HCT116 (cell line): ENCODE results near the gene OMP. TPM values are rescaled to one million over a fixed set of nuclear protein-coding genes. Genes with fewer than 3 reads are reported as not detected.

Experiments
- ATAC-seq: fragments of 200-7000 bp; cut with Tn5 transposase; 2 replicates; pipeline ENCODE4 v1.9.1; 2020; ENCODE audit warnings: mild to moderate bottlenecking, moderate library complexity
- BruUV-seq: library from RNA; stranded (reverse); fragments of 400-500 nt; replicated peaks from 2 replicates; lab custom pipeline; 2021; lab: Mats Ljungman, UMichigan
- CTCF ChIA-PET: fragments of 300-600 bp; sonication (Branson Sonifier 250); formaldehyde crosslinking; loops from one replicate; lab custom pipeline; 2021; ENCODE audit warnings: antibody characterized with exemption; lab: Charles Lee
- POLR2A ChIA-PET: fragments of 300-600, 350-600 bp; sonication (Branson Sonifier 250); formaldehyde crosslinking; loops from one replicate; lab custom pipeline; 2021; ENCODE audit warnings: antibody characterized with exemption; lab: Charles Lee
- RAD21 ChIA-PET, 2 experiments: fragments of 300-600 bp; sonication (Branson Sonifier 250); formaldehyde crosslinking; loops; one replicate each; lab custom pipeline; 2023; ENCODE audit warnings: low total read pairs in 2 of 2; ENCODE audit not compliant: uncharacterized antibody in 2 of 2, unreplicated experiment in 2 of 2, low non-redundant PET in 1 of 2; lab: Charles Lee
- DNase-seq: peaks from one replicate; pipeline ENCODE4 v3.0.0-alpha.2; 2010; ENCODE audit warnings: low read depth, low spot score
- H2AFZ ChIP-seq: fragments of 200-600 bp; shearing (Covaris generic), sonication (generic); 2 replicates; pipeline ENCODE4 v1.6.1; 2017; ENCODE audit warnings: low read depth, mixed run types, mixed read lengths, antibody characterized with exemption, low read length; ENCODE audit not compliant: poor library complexity, severe bottlenecking
- H3K27ac ChIP-seq: 2 replicates; pipeline ENCODE4 v1.5.1; 2012; ENCODE audit warnings: low read depth, low read length
- H3K27me3 ChIP-seq: fragments of 200-600 bp; sonication (generic); 2 replicates; pipeline ENCODE4 v1.6.1; 2016; ENCODE audit warnings: mixed run types, low read length, mixed read lengths; ENCODE audit not compliant: insufficient read depth
- H3K36me3 ChIP-seq, 2 experiments: fragments of 200-500 bp in 1 of 2; fragments of 200-600 bp in 1 of 2; sonication (Bioruptor generic) in 1 of 2; sonication (generic) in 1 of 2; 2 replicates each; pipeline versions ENCODE4 v1.5.1 to v1.6.1; 2014 to 2016; ENCODE audit warnings: low read length in 2 of 2, inconsistent platforms in 1 of 2, mixed read lengths in 1 of 2, mixed run types in 1 of 2; ENCODE audit not compliant: insufficient read depth in 2 of 2, control insufficient read depth in 1 of 2
- H3K4me1 ChIP-seq, 2 experiments: fragments of 200-600 bp in 1 of 2; sonication (generic) in 1 of 2; 2 replicates each; pipeline versions ENCODE4 v1.5.1 to v1.6.1; 2012 to 2017; ENCODE audit warnings: low read length in 2 of 2, inconsistent platforms in 1 of 2, mild to moderate bottlenecking in 1 of 2, mixed read lengths in 1 of 2, mixed run types in 1 of 2, moderate library complexity in 1 of 2; ENCODE audit not compliant: insufficient read depth in 2 of 2, control insufficient read depth in 1 of 2
- H3K4me2 ChIP-seq: fragments of 200-600 bp; sonication (generic); 2 replicates; pipeline ENCODE4 v1.6.1; 2017; ENCODE audit warnings: mixed run types, low read length, mixed read lengths
- H3K4me3 ChIP-seq, 2 experiments: fragments of 200-600 bp in 1 of 2; sonication (generic) in 1 of 2; replicated peaks in 1 of 2; 2 replicates each; pipeline ENCODE4 v1.5.1; 2011 to 2016; ENCODE audit warnings: low read length in 2 of 2, control low read depth in 1 of 2, low read depth in 1 of 2, mild to moderate bottlenecking in 1 of 2, mixed read lengths in 1 of 2, mixed run types in 1 of 2
- H3K79me2 ChIP-seq: fragments of 200-600 bp; sonication (generic); 2 replicates; pipeline ENCODE4 v1.6.1; 2017; ENCODE audit warnings: mild to moderate bottlenecking, mixed run types, low read length, moderate library complexity, mixed read lengths; ENCODE audit not compliant: insufficient read depth
- H3K9ac ChIP-seq: fragments of 200-600 bp; sonication (generic); 2 replicates; pipeline ENCODE4 v1.6.1; 2016; ENCODE audit warnings: low read length, mixed read lengths
- H3K9me2 ChIP-seq: fragments of 200-600 bp; sonication (generic), shearing (Covaris generic); 2 replicates; pipeline ENCODE4 v1.6.1; 2017; ENCODE audit warnings: mixed run types, mild to moderate bottlenecking, moderate library complexity; ENCODE audit not compliant: insufficient read depth
- H3K9me3 ChIP-seq, 2 experiments: fragments of 200-500 bp in 1 of 2; fragments of 200-600 bp in 1 of 2; sonication (Bioruptor generic) in 1 of 2; sonication (generic) in 1 of 2; 2 replicates each; pipeline ENCODE4 v1.6.1; 2014 to 2017; ENCODE audit warnings: low read length in 2 of 2, mixed read lengths in 2 of 2, inconsistent platforms in 1 of 2, low read depth in 1 of 2, mild to moderate bottlenecking in 1 of 2, mixed run types in 1 of 2, moderate library complexity in 1 of 2; ENCODE audit not compliant: control insufficient read depth in 1 of 2, insufficient read depth in 1 of 2
- H4K20me1 ChIP-seq: fragments of 200-600 bp; sonication (generic), shearing (Covaris generic); 2 replicates; pipeline ENCODE4 v1.6.1; 2017; ENCODE audit warnings: mixed run types, mild to moderate bottlenecking, moderate library complexity; ENCODE audit not compliant: insufficient read depth
- CBX3 ChIP-seq: IDR thresholded peaks from 2 replicates; pipeline ENCODE4 v1.6.1; 2012; ENCODE audit warnings: low read depth
- CTCF ChIP-seq, 3 experiments: fragments of 200-600 bp in 1 of 3; sonication (generic) in 1 of 3; IDR thresholded peaks in 2 of 3; conservative IDR thresholded peaks in 1 of 3; 2 replicates each; pipeline ENCODE4 v1.5.1; 2012 to 2017; ENCODE audit warnings: low read depth in 2 of 3, low read length in 2 of 3, antibody characterized with exemption in 1 of 3, borderline replicate concordance in 1 of 3, control low read depth in 1 of 3, mild to moderate bottlenecking in 1 of 3, mixed read lengths in 1 of 3, mixed run types in 1 of 3, moderate library complexity in 1 of 3; ENCODE audit not compliant: insufficient read depth in 1 of 3
- FOSL1 ChIP-seq: IDR thresholded peaks from 2 replicates; pipeline ENCODE4 v1.6.1; 2012; ENCODE audit warnings: low read depth
- POLR2A ChIP-seq: IDR thresholded peaks from 2 replicates; pipeline ENCODE4 v1.7.0; 2011; ENCODE audit warnings: borderline replicate concordance; ENCODE audit not compliant: insufficient read depth, insufficient read length; ENCODE audit errors: extremely low read depth
- POLR2AphosphoS5 ChIP-seq: IDR thresholded peaks from 2 replicates; pipeline ENCODE4 v1.6.1; 2011; ENCODE audit warnings: mild to moderate bottlenecking, low read depth, low read length, moderate library complexity
- REST ChIP-seq: IDR thresholded peaks from 2 replicates; pipeline ENCODE4 v1.6.1; 2012; ENCODE audit warnings: low read depth
- TCF7L2 ChIP-seq: IDR thresholded peaks from 2 replicates; pipeline ENCODE4 v1.7.0; 2011; ENCODE audit warnings: borderline replicate concordance, inconsistent platforms; ENCODE audit not compliant: insufficient read depth, insufficient read length; ENCODE audit errors: extremely low read depth
- YY1 ChIP-seq: IDR thresholded peaks from 2 replicates; pipeline ENCODE4 v1.6.1; 2011; ENCODE audit warnings: low read length, low read depth, moderate library complexity, mild to moderate bottlenecking; ENCODE audit not compliant: insufficient replicate concordance; ENCODE audit errors: extremely low read depth
- ZFX ChIP-seq: fragments of 450-650 bp; IDR thresholded peaks from 2 replicates; pipeline ENCODE4 v1.6.1; 2017
- intact Hi-C: fragments of 100-400 bp; cut with micrococcal nuclease; formaldehyde crosslinking; loops from 2 replicates; pipeline ENCODE4 v1.10.0; 2022
- total RNA-seq: library from RNA; stranded (reverse); gene quantifications from one replicate; pipeline ENCODE4 v1.2.1, GENCODE V29; 2021; ENCODE audit not compliant: unreplicated experiment
- TF ChIP-seq, protein P1 (sequence below): IDR thresholded peaks from 2 replicates; pipeline ENCODE4 v1.6.1; 2012

The OMP gene
- total RNA-seq, 1 experiment from 2014 or later = not detected

DNA sequence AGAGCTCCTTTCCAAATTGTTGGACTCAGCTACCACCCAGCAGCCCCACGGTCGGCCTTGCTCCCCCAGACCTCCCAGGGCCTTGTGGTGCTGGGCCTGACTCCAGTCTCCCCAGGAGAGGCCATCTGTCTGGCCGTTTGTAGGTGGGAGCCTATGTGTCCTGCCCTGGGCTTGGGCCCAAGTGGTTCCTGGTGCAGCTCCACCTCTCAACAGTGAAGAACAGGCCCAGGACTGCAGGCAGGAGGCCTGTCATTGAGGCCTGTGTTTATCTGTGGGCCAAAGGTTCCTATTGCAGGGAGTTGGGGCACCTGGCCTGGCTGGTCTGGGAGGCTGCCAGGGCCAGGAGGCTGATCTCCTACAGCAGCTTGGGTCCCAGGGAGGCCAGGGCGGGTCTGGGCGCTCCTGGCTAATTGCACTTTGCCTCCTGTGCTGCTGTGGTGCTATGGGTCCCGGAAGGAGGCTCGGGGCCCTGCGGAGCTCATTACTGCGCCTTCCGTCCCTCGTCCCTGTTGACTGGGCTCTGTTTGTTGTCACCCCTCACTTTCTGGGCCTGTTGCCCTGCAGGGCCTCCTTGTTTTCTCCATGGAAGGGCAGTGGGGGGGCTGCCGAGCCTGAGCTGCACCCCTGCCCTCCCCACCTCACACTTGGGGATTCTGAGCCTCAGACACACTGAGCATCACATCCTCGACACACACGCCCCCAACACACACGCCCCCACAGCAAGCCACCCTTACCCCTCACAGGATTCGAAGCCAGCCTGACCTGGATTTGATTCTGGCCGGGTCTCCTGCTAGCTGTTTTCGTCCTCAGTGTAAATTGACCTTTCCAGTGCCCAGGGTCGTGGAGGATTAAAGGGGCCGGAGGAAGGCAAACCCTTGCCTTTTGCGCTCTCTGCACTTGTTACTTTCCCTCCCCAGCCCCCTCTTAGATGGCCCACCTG, 6.8 kb upstream of the OMP start:
- ChIA-PET POLR2A (no interaction called here), RAD21 (no interaction called here)
- Histone ChIP-seq H3K27ac (no peak overlapping the region), H3K9ac (no peak overlapping the region), H3K4me1 (peaks cover 0 to 6% of the 10 kb centered on the region in 2 experiments; a peak in 1 of 4 replicates), H2AFZ (no peak overlapping the region), H3K4me3 (no peak overlapping the region)
- intact Hi-C loops = no loop called here
- no peak for TF ChIP-seq FOSL1
- TF ChIP-seq POLR2AphosphoS5 = no peak
- no peak for TF ChIP-seq TCF7L2
- no peak for TF ChIP-seq POLR2A
- no peak for TF ChIP-seq CBX3
- TF ChIP-seq, all 23 proteins: peak for 0
- CTCF ChIA-PET = interaction anchor here (0.7 to 1.4 kb wide), 2 partner anchors 9 to 48 kb away, joined by 3 to 5 read pairs; no protein-coding TSS in a partner anchor
- no peaks in the 10 kb centered on the region for H3K79me2 ChIP-seq
- H3K9me3 ChIP-seq = no peaks in the 10 kb centered on the region
- ATAC-seq (no peak), DNase-seq (no peak)
- no TSS peak for BruUV-seq
- no peaks in the 10 kb centered on the region for H4K20me1 ChIP-seq
- no peaks in the 10 kb centered on the region for H3K27me3 ChIP-seq
- H3K4me2 ChIP-seq = no peak overlapping the region
- no peaks in the 10 kb centered on the region for H3K9me2 ChIP-seq
- H3K36me3 ChIP-seq = no peaks in the 10 kb centered on the region

DNA sequence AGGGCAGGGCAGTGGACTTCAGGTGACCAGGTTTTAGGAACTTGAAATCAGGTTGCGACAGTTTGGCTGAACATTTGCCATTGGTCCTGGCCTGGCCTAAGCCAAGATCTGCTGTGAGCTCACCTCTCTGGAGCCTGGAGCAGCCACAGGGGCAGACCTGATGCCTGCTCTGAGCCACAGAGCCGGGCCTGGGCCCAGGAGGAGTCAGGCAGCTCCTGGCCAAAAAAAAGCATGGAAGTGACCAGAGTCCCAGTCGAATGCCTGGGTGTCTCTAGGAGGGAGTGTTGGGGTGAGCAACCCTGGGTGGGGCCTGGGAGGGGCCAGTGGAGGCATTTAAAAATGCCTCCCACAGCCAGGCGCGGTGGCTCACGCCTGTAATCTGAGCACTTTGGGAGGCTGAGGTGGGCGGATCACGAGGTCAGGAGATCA, 6.0 kb upstream of the OMP start:
- ChIA-PET RAD21 (no interaction called here), POLR2A (interaction anchor here (0.7 kb wide), 1 partner anchor 227 kb away, joined by 3 read pairs; no protein-coding TSS in a partner anchor), CTCF (interaction anchor here (1.4 kb wide), 1 partner anchor 49 kb away, joined by 5 read pairs; no protein-coding TSS in a partner anchor)
- Histone ChIP-seq H3K9me2 (no peaks in the 10 kb centered on the region), H3K4me2 (no peak overlapping the region), H3K9ac (no peak overlapping the region), H3K27ac (no peak overlapping the region), H2AFZ (no peak overlapping the region), H3K36me3 (no peaks in the 10 kb centered on the region), H3K9me3 (no peaks in the 10 kb centered on the region), H3K4me3 (no peak overlapping the region), H4K20me1 (no peaks in the 10 kb centered on the region), H3K79me2 (no peaks in the 10 kb centered on the region), H3K4me1 (no peaks in the 10 kb centered on the region), H3K27me3 (no peaks in the 10 kb centered on the region)
- BruUV-seq = no TSS peak
- DNase-seq = no peak
- intact Hi-C loops = no loop called here
- TF ChIP-seq CTCF (IDR thresholded peaks at IDR 0.05 in 2 of 3, conservative IDR thresholded peaks at IDR 0.05 in 1 of 3; ENCODE audit: borderline replicate concordance in 1 of 3, insufficient read depth in 1 of 3, low read depth in 2 of 3, low read length in 2 of 3) (no peak), ZFX (no peak), REST (no peak), YY1 (no peak)
- TF ChIP-seq, protein P1, sequence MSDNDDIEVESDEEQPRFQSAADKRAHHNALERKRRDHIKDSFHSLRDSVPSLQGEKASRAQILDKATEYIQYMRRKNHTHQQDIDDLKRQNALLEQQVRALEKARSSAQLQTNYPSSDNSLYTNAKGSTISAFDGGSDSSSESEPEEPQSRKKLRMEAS = no peak
- ATAC-seq = no peak
